Dendritic cell treated with granulocyte-macrophage colony-stimulating factor and Interleukin-4, amounts not matched to agents 40 ng/mL and 50 ng/mL, for 4 days (primary cell): ENCODE measurements around the gene ARNT2.

Experiments used
- H3K27ac Mint-ChIP-seq: one replicate; pipeline ENCODE4 v1.8.0; 2022; ENCODE audit warnings: mild to moderate bottlenecking, mixed read lengths
- H3K27me3 Mint-ChIP-seq: one replicate; pipeline ENCODE4 v1.8.0; 2022; ENCODE audit warnings: mild to moderate bottlenecking, mixed read lengths
- H3K36me3 Mint-ChIP-seq: one replicate; pipeline ENCODE4 v1.8.0; 2022; ENCODE audit warnings: low read depth, mixed read lengths
- H3K4me1 Mint-ChIP-seq: one replicate; pipeline ENCODE4 v1.8.0; 2022; ENCODE audit warnings: low read depth, mixed read lengths
- H3K4me3 Mint-ChIP-seq: one replicate; pipeline ENCODE4 v1.8.0; 2022; ENCODE audit warnings: mild to moderate bottlenecking, moderate library complexity, mixed read lengths
- H3K9me3 Mint-ChIP-seq: one replicate; pipeline ENCODE4 v1.8.0; 2022; ENCODE audit warnings: mixed read lengths
- intact Hi-C: fragments of 100-400 bp; cut with micrococcal nuclease; formaldehyde crosslinking; loops from one replicate; pipeline ENCODE4 v1.15.0; 2022

ARNT2 gene

GRCh38 chr15:80523746-80524145, 119.6 kb downstream of the ARNT2 start:
- intact Hi-C loops, result no loop called here
- H3K27me3 Mint-ChIP-seq, result peaks cover 15% of the 10 kb centered on the region
- H3K9me3 Mint-ChIP-seq, result no peaks in the 10 kb centered on the region
- H3K27ac Mint-ChIP-seq, result no peak overlapping the region
- H3K36me3 Mint-ChIP-seq, result no peaks in the 10 kb centered on the region
- no peaks in the 10 kb centered on the region for H3K4me1 Mint-ChIP-seq
- H3K4me3 Mint-ChIP-seq, result no peak overlapping the region

- Mint-ChIP-seq H3K9me3 (no peaks in the 10 kb centered on the region), H3K27ac (no peak overlapping the region), H3K36me3 (no peaks in the 10 kb centered on the region), H3K4me1 (no peaks in the 10 kb centered on the region), H3K27me3 (peaks cover 22% of the 10 kb centered on the region), H3K4me3 (no peak overlapping the region)
- intact Hi-C loops, result no loop called here
Observed at GRCh38 chr15:80525853-80526252, 121.7 kb downstream of the ARNT2 start.

DNA sequence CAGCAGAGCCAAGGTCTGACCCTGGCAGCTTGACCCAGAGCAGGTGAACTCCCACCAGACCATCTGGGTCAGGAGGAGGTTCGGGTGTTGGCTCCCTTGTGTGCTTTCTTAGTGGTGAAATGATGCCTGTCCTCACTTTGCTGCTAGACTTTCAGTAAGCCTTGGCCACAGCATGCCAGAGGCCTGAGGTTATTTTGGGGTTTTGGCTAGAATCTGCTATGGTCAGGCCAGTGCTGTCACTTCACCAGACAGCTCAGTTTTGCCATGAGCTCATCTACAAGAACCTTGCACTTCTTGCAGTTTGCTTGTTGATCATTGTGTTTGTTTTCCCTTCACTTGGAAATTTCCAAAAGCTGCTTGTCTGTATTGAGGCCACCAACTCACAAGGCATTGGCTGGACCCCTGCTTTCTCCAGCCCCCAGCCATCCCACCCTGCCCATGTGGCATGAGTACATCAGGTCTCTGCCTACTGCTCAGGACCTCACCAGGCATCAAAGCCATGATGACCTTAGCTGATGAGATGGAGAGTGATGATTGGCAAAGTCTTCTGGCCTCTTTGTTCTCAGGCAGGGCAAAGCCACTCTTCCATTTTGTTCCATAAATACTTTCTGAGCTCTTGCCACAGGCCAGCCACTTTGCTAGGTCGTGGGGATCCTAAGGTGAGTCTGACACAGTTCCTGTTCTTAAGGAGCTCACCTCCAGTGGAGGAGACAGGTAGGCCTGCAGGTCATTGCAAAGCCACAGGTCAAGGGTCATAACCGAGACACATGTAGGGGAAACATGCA, 122.6 kb downstream of the ARNT2 start:
- peaks cover 25% of the 10 kb centered on the region for H3K27me3 Mint-ChIP-seq
- intact Hi-C loops, result no loop called here
- H3K4me3 Mint-ChIP-seq, result no peak overlapping the region
- no peak overlapping the region for H3K27ac Mint-ChIP-seq
- H3K36me3 Mint-ChIP-seq, result no peaks in the 10 kb centered on the region
- H3K4me1 Mint-ChIP-seq, result no peaks in the 10 kb centered on the region
- H3K9me3 Mint-ChIP-seq, result no peaks in the 10 kb centered on the region

DNA sequence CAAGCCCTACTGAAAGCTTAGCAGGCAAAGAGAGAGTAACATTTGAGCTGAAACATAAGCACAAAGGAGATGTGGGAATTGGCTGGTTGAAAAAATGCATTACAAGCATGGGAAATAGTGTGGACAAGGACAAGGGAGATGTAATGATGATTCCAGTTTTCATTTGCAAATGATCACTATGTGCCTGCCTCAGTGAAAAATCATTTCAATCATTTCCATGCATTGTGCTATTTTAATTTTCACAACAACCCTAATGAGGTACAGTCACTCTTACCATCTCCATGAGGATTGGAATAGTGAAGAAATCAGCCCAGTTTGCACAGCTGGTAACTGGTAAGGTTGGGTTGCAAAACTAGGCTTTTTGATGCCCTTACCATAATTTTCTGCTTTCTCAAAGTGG, 123.2 kb downstream of the ARNT2 start:
- no peaks in the 10 kb centered on the region for H3K9me3 Mint-ChIP-seq
- no peaks in the 10 kb centered on the region for H3K36me3 Mint-ChIP-seq
- intact Hi-C loops, result no loop called here
- no peak overlapping the region for H3K27ac Mint-ChIP-seq
- H3K4me3 Mint-ChIP-seq, result no peak overlapping the region
- no peaks in the 10 kb centered on the region for H3K4me1 Mint-ChIP-seq
- H3K27me3 Mint-ChIP-seq, result peaks cover 27% of the 10 kb centered on the region

DNA sequence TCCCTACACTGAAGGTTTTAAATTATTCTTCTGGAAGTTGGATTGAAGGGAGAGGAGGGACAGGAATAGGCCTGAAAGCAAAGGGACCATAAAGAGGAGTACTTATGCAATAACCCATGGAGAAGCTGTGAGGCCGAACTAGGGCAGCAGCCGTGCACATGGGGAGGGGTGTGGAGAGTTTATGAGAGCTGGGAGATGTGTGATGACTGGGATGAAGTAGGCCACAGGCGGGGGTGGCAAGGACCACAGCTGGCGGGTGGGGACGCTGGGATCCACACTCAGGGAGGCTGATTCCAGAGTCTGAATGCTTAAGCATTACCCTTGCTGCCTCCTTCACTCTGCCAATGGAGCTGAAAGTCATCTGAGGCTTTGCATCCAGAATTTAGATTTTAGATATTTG, 123.8 kb downstream of the ARNT2 start:
- Mint-ChIP-seq H3K36me3 (no peaks in the 10 kb centered on the region), H3K4me3 (no peak overlapping the region), H3K27ac (no peak overlapping the region), H3K9me3 (no peaks in the 10 kb centered on the region), H3K4me1 (no peaks in the 10 kb centered on the region), H3K27me3 (peaks cover 31% of the 10 kb centered on the region)
- intact Hi-C loops, result no loop called here

- Mint-ChIP-seq H3K4me3 (no peak overlapping the region), H3K27ac (no peak overlapping the region), H3K4me1 (no peaks in the 10 kb centered on the region), H3K9me3 (peaks cover 12% of the 10 kb centered on the region), H3K36me3 (no peaks in the 10 kb centered on the region), H3K27me3 (peaks cover 37% of the 10 kb centered on the region)
- intact Hi-C loops, result no loop called here
Observed at GRCh38 chr15:80530737-80531365, 126.7 kb downstream of the ARNT2 start.

DNA sequence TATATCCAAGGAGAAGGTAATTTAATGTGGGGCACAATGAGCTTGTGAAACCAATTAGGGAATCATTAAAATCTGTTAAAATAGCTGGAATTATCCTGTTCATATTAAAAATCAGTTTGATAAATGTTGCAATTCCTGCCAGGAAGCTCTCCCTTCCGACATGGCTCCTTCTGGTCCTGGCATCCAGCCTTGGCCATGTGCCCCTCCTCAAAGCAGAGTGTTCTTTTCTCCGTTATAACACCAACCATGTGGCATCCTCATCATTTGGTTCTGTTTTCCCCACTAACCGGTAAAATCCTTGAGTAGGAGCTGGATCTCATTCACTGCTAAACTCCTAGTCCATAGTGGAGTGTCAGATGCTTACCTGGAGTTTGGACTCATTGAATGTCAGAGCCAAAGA, 127.2 kb downstream of the ARNT2 start:
- intact Hi-C loops, result no loop called here
- no peak overlapping the region for H3K27ac Mint-ChIP-seq
- H3K4me1 Mint-ChIP-seq, result no peaks in the 10 kb centered on the region
- H3K4me3 Mint-ChIP-seq, result no peak overlapping the region
- peaks cover 15% of the 10 kb centered on the region for H3K9me3 Mint-ChIP-seq
- peaks cover 35% of the 10 kb centered on the region for H3K27me3 Mint-ChIP-seq
- no peaks in the 10 kb centered on the region for H3K36me3 Mint-ChIP-seq

DNA sequence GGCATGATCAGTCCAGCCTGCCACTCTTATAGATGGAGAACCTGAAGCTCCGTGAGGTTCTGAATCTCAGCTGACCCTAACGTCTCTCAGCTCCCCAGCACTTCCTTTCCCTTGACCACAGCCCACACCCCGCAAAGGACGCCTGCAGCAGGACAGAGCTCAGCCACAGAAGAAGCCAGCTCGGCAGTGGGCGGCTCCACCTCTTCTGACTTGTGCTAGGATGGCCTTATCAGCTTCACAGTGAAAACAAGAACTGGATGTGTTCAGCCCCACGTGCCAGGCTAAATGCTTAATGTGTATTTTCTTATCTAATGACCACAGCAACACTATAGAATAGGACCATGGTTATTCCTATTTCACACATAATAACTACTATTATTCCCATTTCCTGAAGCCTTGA, 127.6 kb downstream of the ARNT2 start:
- Mint-ChIP-seq H3K36me3 (no peaks in the 10 kb centered on the region), H3K27ac (no peak overlapping the region), H3K9me3 (peaks cover 15% of the 10 kb centered on the region), H3K4me1 (no peaks in the 10 kb centered on the region), H3K27me3 (peaks cover 35% of the 10 kb centered on the region), H3K4me3 (no peak overlapping the region)
- intact Hi-C loops, result no loop called here

DNA sequence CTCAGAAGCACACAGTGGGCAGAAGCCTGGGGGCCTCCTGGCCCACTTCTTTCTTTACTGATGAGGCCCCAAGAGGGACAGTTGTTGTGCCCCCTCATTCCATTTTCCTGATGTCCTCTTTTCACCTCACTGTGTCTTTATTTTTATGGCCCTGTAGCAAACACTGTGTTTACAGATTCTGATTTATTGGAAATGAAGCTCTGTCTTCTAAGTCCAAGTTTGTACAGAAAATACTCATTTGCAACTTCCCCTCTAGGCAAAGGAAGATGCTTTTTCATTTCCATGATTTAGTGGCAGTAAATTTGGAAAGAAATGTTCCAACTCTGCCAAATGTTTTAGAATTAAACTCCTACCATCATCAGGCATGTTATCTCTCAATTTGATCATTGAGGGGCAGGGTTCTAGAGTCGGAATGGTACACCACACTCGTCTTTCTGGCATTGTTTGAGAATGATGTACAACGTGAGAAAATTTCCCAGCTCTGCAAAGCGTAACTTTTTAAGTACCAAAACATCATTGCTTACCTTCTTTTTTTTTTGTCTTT, 129.7 kb downstream of the ARNT2 start:
- Mint-ChIP-seq H3K4me1 (no peaks in the 10 kb centered on the region), H3K36me3 (no peaks in the 10 kb centered on the region), H3K27me3 (peaks cover 37% of the 10 kb centered on the region), H3K9me3 (peaks cover 15% of the 10 kb centered on the region), H3K4me3 (no peak overlapping the region), H3K27ac (no peak overlapping the region)
- intact Hi-C loops, result no loop called here

DNA sequence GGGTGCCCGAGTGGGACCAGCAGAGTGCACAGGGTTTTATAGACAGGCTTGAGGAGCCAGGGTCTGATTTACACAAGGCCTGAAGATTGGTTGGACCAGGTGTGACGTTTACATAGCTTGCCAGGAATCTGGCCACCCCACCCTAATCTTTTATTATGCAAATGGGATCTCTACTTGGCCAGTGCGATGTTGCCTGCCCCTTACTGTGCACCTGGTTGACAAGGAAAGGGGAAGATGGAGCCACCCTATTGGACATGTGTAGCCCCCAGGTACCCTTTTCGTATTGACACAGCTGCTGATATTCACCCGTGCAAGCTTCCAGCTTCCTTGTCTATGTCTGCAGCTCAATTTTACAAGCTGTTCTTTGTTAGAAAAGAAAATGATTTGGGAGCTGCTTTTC, 132.0 kb downstream of the ARNT2 start:
- H3K36me3 Mint-ChIP-seq, result no peaks in the 10 kb centered on the region
- H3K27ac Mint-ChIP-seq, result no peak overlapping the region
- H3K4me3 Mint-ChIP-seq, result no peak overlapping the region
- peaks cover 27% of the 10 kb centered on the region for H3K27me3 Mint-ChIP-seq
- no peaks in the 10 kb centered on the region for H3K4me1 Mint-ChIP-seq
- H3K9me3 Mint-ChIP-seq, result peaks cover 15% of the 10 kb centered on the region
- intact Hi-C loops, result no loop called here

DNA sequence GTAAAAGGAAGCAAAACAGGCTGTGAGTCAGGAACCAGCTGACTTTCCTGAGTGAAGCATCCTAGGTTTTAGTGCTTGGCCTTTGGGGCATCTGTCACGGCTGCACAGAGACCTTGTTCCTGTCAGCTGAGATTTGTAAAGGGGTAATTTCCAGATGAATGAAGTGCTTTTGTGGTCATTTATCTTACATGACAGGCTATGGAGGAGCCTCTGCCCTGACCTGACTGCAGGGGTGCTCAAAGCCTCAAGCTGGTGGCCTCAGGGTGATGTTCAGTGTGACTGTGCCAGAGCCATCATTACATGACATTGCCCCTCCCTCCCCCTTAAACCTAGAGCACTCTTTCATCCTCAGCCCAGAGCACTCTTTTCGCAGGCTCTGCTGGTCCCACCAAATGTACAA, 132.5 kb downstream of the ARNT2 start:
- Mint-ChIP-seq H3K4me3 (no peak overlapping the region), H3K27me3 (peaks cover 24% of the 10 kb centered on the region), H3K4me1 (no peaks in the 10 kb centered on the region), H3K27ac (no peak overlapping the region), H3K36me3 (no peaks in the 10 kb centered on the region), H3K9me3 (peaks cover 15% of the 10 kb centered on the region)
- intact Hi-C loops, result no loop called here

DNA sequence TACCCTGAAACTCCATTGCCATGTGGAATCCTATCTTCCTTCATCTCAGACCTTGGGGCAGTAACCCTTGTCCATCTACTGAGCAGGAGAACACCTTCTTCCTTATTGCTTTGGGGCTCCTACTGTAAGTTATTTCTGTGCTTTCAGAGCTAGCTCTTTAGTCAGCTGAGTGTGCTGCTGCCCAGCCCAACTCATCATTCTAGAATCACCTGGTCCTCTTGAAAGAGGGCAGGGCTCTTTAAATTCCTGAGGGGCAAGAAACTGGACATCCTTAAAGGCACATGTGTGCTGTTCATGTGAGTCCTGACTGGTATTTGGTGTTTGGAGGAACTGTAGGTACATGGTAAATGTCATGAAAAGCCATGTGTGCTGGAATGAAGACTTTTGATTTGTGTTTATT, 140.9 kb downstream of the ARNT2 start:
- intact Hi-C loops, result no loop called here
- no peaks in the 10 kb centered on the region for H3K9me3 Mint-ChIP-seq
- peaks cover 23% of the 10 kb centered on the region for H3K27me3 Mint-ChIP-seq
- no peaks in the 10 kb centered on the region for H3K4me1 Mint-ChIP-seq
- no peaks in the 10 kb centered on the region for H3K36me3 Mint-ChIP-seq
- H3K27ac Mint-ChIP-seq, result no peak overlapping the region
- no peak overlapping the region for H3K4me3 Mint-ChIP-seq

GRCh38 chr15:80547264-80547663, 143.1 kb downstream of the ARNT2 start:
- H3K36me3 Mint-ChIP-seq, result no peaks in the 10 kb centered on the region
- H3K4me3 Mint-ChIP-seq, result no peak overlapping the region
- H3K9me3 Mint-ChIP-seq, result no peaks in the 10 kb centered on the region
- no peak overlapping the region for H3K27ac Mint-ChIP-seq
- intact Hi-C loops, result no loop called here
- H3K27me3 Mint-ChIP-seq, result peaks cover 22% of the 10 kb centered on the region
- H3K4me1 Mint-ChIP-seq, result no peaks in the 10 kb centered on the region

DNA sequence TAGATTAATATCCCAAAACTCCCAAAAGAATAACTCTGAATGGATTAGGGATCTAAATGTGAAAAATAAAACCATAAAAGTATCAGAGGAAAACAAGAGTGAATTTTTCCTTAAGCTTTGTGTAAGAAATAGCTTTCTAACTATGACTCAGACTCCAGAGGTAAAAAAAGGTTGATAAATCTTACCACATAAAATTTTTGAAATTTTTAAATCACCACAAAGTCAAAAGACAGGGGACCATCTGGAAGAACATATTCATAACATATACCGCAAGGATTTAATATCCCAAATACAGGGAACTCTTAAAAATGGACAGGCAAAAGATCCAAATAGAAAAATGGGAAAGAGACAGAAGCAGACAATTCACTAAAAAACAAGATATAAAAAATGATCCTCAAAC, 145.0 kb downstream of the ARNT2 start:
- intact Hi-C loops, result no loop called here
- Mint-ChIP-seq H3K36me3 (no peaks in the 10 kb centered on the region), H3K27me3 (peaks cover 21% of the 10 kb centered on the region), H3K9me3 (no peaks in the 10 kb centered on the region), H3K27ac (no peak overlapping the region), H3K4me3 (no peak overlapping the region), H3K4me1 (no peaks in the 10 kb centered on the region)
